Measurements from ENCODE around the gene LPP. TPM values are rescaled to one million over a fixed set of nuclear protein-coding genes. Genes with fewer than 3 reads are reported as not detected.

The LPP gene
- total RNA-seq, 4 donors from 2014 or later = 141 to 248 (median 185) TPM

GRCh38 chr3:188315553-188315952 is 161.6 kb downstream of the LPP start:
- TF ChIP-seq, protein P1, sequence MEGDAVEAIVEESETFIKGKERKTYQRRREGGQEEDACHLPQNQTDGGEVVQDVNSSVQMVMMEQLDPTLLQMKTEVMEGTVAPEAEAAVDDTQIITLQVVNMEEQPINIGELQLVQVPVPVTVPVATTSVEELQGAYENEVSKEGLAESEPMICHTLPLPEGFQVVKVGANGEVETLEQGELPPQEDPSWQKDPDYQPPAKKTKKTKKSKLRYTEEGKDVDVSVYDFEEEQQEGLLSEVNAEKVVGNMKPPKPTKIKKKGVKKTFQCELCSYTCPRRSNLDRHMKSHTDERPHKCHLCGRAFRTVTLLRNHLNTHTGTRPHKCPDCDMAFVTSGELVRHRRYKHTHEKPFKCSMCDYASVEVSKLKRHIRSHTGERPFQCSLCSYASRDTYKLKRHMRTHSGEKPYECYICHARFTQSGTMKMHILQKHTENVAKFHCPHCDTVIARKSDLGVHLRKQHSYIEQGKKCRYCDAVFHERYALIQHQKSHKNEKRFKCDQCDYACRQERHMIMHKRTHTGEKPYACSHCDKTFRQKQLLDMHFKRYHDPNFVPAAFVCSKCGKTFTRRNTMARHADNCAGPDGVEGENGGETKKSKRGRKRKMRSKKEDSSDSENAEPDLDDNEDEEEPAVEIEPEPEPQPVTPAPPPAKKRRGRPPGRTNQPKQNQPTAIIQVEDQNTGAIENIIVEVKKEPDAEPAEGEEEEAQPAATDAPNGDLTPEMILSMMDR (IDR thresholded peaks at IDR 0.05; ENCODE audit: low read depth) = no peak

- TF ChIP-seq, protein P1 (IDR thresholded peaks at IDR 0.05; ENCODE audit: low read depth) = no peak
Observed at GRCh38 chr3:188316021-188316722, 162.2 kb downstream of the LPP start.

GRCh38 chr3:188316723-188317070 is 162.7 kb downstream of the LPP start:
- TF ChIP-seq, protein P1 (IDR thresholded peaks at IDR 0.05; ENCODE audit: low read depth) = no peak

DNA sequence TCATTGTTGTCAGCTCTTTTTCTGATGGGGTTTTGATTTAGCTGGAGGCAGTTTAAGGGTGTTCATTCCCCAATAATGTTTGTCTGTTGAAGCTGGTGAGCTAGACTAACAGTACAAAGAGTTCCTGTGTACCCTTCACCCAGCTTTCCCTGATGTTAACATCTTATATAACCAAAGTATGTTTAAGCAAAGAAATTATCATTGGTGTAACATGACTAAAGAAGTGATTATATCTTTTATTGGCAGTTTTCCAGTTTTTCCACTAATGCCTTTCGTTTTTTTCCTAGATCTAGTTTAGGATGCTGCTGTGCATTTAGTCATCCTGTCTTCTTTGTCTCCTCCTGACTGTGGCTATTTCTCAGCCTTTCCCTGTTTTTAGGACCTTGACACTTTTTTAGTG is 165.6 kb downstream of the LPP start:
- TF ChIP-seq, protein P1 (IDR thresholded peaks at IDR 0.05; ENCODE audit: low read depth) = no peak

DNA sequence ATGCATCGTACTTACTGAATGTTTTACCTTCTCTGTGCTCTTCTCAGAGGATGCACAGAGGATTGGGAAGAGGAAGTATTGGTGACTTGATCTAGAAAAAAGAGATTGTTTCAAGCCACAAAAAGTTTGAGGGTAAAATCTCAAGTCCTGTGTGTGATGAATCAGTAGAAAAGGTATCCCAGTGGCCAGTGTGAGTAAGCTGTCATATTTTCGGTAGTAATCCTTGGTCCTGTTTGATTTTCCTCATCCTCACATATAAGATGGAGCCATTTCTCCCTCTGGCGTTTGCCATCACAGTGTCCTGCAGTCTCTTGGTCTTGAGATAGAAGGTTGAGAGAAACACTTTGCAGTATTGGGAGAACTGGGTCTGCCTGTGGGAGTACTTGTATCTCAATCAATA is 166.8 kb downstream of the LPP start:
- TF ChIP-seq, protein P1 (IDR thresholded peaks at IDR 0.05; ENCODE audit: low read depth) = no peak

- TF ChIP-seq, protein P1 (IDR thresholded peaks at IDR 0.05; ENCODE audit: low read depth) = no peak
Observed at GRCh38 chr3:188321258-188321657, 167.3 kb downstream of the LPP start.

- TF ChIP-seq, protein P1 (IDR thresholded peaks at IDR 0.05; ENCODE audit: low read depth) = no peak
Observed at GRCh38 chr3:188322135-188322887, 168.4 kb downstream of the LPP start.
